HG03432 (cell line): ENCODE measurements around the gene RRP8.

Experiments
- ATAC-seq: cut with Tn5 transposase; IDR thresholded peaks from one replicate; pipeline ENCODE4 v1.9.1; 2021; ENCODE audit warnings: mild to moderate bottlenecking, moderate library complexity; ENCODE audit not compliant: unreplicated experiment

Gene RRP8

GRCh38 chr11:6604790-6605189, 1.4 kb upstream of the RRP8 start:
- ATAC-seq = no peak

- peak; percentile 37 for ATAC-seq
Measured at GRCh38 chr11:6604081-6604626, 738 bp upstream of the RRP8 start.

- no peak for ATAC-seq
Measured at GRCh38 chr11:6602096-6602940, 1.1 kb downstream of the RRP8 start.

- ATAC-seq = no peak
Measured at GRCh38 chr11:6601041-6601461, 2.4 kb downstream of the RRP8 start.

- ATAC-seq = no peak
Measured at GRCh38 chr11:6599881-6600390, 3.5 kb downstream of the RRP8 start.

GRCh38 chr11:6599449-6599848, 4.0 kb downstream of the RRP8 start:
- ATAC-seq = no peak

- no peak for ATAC-seq
Measured at GRCh38 chr11:6598555-6598954, 4.9 kb downstream of the RRP8 start.

GRCh38 chr11:6596239-6596877, 7.1 kb downstream of the RRP8 start:
- ATAC-seq = no peak

GRCh38 chr11:6594142-6594768, 9.2 kb downstream of the RRP8 start:
- ATAC-seq = no peak

- ATAC-seq = no peak
Measured at GRCh38 chr11:6588018-6588417, 15.4 kb downstream of the RRP8 start.

- no peak for ATAC-seq
Measured at GRCh38 chr11:6587360-6587953, 16.0 kb downstream of the RRP8 start.

GRCh38 chr11:6586434-6587359, 16.7 kb downstream of the RRP8 start:
- ATAC-seq = no peak

GRCh38 chr11:6584528-6584927, 18.9 kb downstream of the RRP8 start:
- ATAC-seq = no peak

GRCh38 chr11:6583584-6583983, 19.8 kb downstream of the RRP8 start:
- no peak for ATAC-seq

GRCh38 chr11:6579681-6580080, 23.7 kb downstream of the RRP8 start:
- ATAC-seq = no peak

- no peak for ATAC-seq
Measured at GRCh38 chr11:6578134-6578533, 25.3 kb downstream of the RRP8 start.

GRCh38 chr11:6576471-6577373, 26.7 kb downstream of the RRP8 start:
- ATAC-seq = no peak

- no peak for ATAC-seq
Measured at GRCh38 chr11:6574816-6575715, 28.4 kb downstream of the RRP8 start.
